KOPT-K1 (cell line): ENCODE results near the gene CTXND2.
"Not testable (repeated sequence)": the region's sequence is repeated elsewhere in the genome, so short reads cannot be mapped to it uniquely, and the experiment has no call there.

Experiments
- H3K27ac ChIP-seq: fragments of 200-600 bp; sonication (generic); 2 replicates; pipeline ENCODE4 v1.5.1; 2016; ENCODE audit warnings: antibody characterized with exemption, mild to moderate bottlenecking, low read depth, low read length; ENCODE audit not compliant: poor library complexity, severe bottlenecking
- H3K36me3 ChIP-seq: fragments of 200-600 bp; sonication (generic); 2 replicates; pipeline ENCODE4 v1.5.1; 2017; ENCODE audit warnings: antibody characterized with exemption, mild to moderate bottlenecking, low read length, moderate library complexity; ENCODE audit not compliant: insufficient read depth
- H3K9me3 ChIP-seq: fragments of 200-600 bp; sonication (generic); 2 replicates; pipeline ENCODE4 v1.5.1; 2017; ENCODE audit warnings: antibody characterized with exemption, low read length, mild to moderate bottlenecking; ENCODE audit not compliant: insufficient read depth, poor library complexity, severe bottlenecking

CTXND2 gene

DNA sequence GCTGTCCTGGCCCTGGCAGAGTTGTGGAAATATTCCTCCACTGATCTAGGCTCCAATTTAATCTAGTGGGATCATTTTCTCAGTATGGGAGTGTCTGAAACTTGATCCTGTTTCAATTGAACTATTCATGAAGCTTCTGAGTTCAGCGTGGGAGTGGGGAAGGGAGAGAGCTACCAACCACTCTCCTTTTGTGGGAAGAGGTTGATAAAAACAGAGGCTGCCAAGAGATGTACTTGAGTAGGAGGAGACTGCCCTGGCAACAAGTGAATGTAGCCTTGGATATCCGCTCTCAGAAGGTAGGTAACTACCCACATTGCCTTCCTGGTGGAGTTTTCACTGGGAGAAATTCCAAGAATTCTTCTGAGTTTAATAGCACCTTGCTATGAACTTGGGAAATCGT, at the start of gene CTXND2:
Gene CTXND2 (plus strand): TSS at position 119 of the 400 bp plus-strand sequence. CDS start 25,179 bp downstream, outside the sequence.
- Histone ChIP-seq H3K36me3 (no peaks in the 10 kb centered on the region), H3K27ac (no peak within 1 kb of the TSS), H3K9me3 (no peaks in the 10 kb centered on the region)

GRCh38 chr1:150840850-150841249, 46.1 kb upstream of the CTXND2 start:
- H3K27ac ChIP-seq, H3K9me3 ChIP-seq: not testable (repeated sequence)
- peaks cover 26% of the 10 kb centered on the region for H3K36me3 ChIP-seq

DNA sequence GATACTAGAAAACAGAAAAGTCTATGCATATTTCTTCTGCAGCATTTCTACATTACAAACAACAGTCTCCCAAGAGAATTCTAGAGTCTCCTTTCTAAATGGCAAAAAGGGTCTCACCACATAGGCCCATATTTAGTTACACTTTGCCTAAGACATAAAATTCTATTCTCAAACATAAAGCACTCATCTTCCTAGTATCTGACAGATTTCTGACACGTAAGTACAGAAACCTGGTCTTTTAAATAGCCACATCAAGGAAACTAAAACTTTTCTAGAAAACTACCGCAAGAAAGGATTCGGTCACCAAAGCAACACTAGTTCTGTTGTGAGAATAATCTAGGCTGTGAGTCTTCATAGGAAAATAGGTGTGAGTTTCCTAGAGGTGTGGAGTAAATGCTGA, 45.3 kb upstream of the CTXND2 start:
- peaks cover 19% of the 10 kb centered on the region for H3K36me3 ChIP-seq
- no peak overlapping the region for H3K27ac ChIP-seq
- no peaks in the 10 kb centered on the region for H3K9me3 ChIP-seq

DNA sequence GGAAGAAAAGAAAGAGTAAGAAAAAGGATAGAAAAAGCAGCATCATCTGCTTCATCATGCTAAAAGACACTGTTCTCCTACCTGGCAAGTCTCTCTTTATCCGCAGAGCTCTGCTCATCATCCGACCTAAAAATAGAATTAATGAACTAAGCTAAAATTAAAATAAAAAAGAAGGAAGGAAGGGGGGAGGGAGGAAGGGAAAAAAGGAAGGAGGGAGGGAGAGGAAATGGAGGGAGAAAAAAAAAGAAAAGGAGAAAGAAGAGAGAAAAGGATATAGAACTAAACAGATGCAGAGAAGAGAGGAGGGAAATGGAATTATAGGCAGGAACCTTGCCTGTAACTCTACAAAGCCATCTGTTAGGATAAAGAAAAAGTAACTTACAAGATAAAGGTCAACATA, 44.6 kb upstream of the CTXND2 start:
- H3K9me3 ChIP-seq = no peaks in the 10 kb centered on the region
- peaks cover 13% of the 10 kb centered on the region for H3K36me3 ChIP-seq
- H3K27ac ChIP-seq = no peak overlapping the region

- H3K36me3 ChIP-seq = peaks cover 13% of the 10 kb centered on the region
- H3K9me3 ChIP-seq = no peaks in the 10 kb centered on the region
- H3K27ac ChIP-seq = no peak overlapping the region
Measured at GRCh38 chr1:150842964-150843363, 44.0 kb upstream of the CTXND2 start.

DNA sequence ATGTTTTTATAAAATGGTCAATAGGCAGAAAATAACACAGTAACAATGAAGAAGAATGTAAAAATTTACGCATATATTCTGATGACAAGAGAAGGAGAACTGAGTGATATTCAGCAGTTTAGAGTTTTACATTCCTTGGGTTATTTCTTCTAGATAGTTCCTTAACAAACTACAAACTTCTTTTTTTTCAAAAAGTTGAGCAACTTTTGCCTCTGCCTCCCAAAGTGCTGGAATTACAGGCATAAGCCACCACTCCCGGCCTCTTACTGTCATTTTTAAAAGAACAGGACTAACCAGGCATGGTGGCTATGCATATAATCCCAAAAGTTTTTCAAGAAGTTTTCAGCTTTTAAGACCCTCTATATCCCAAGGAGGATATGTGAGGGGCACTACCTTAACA, 43.5 kb upstream of the CTXND2 start:
- H3K36me3 ChIP-seq = peaks cover 14% of the 10 kb centered on the region
- no peaks in the 10 kb centered on the region for H3K9me3 ChIP-seq
- H3K27ac ChIP-seq = no peak overlapping the region

DNA sequence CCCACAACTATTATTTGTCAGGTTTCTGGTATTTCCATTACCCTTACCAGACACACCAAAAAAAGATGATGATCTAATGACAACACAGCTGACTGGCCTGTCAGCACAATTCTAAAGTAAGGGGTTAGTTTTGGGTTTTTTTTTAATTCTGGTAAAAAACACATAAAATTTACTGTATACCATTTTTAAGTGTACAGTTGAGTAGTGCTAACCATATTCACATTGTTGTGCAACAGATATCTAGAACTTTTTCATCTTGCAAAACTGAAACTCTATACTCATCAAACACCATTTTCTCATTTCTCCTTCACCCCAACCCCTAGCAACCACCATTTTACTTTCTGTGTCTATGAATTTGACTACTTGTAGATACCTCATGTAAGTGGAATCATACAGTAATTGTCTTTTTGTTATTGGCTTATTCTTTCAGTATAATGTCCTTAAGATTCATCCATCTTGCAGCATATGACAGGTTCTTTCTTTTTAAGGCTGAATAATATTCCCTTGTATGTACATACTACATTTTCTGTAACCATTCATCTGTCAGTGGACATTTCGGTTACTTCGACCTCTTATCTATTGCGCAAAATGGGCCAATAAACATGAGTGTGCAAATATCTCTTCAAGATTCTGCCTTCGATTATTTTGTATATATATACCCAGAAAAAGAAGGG, 40.3 kb upstream of the CTXND2 start:
- Histone ChIP-seq H3K36me3 (peaks cover 3% of the 10 kb centered on the region), H3K9me3 (no peaks in the 10 kb centered on the region), H3K27ac (no peak overlapping the region)

DNA sequence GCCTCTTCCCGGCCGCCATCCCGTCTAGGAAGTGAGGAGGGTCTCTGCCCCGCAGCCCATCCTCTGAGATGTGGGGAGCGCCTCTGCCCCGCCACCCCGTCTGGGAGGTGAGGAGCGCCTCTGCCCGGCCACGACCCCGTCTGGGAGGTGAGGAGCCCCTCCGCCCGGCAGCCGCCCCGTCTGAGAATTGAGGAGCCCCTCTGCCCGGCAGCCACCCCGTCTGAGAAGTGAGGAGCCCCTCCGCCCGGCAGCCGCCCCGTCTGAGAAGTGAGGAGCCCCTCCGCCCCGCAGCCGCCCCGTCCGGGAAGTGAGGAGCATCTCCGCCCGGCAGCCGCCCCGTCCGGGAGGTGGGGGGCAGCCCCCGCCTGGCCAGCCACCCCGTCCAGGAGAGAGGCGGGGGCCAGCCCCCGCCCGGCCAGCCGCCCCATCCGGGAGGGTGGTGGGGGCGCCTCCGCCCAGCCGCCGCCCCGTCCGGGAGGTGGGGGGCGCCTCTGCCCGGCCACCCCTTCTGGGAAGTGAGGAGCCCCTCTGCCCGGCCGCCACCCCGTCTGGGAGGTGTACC, 36.1 kb upstream of the CTXND2 start:
- Histone ChIP-seq H3K9me3 (peaks cover 23% of the 10 kb centered on the region), H3K36me3 (peaks cover 32% of the 10 kb centered on the region)
- not testable (repeated sequence) for H3K27ac ChIP-seq

DNA sequence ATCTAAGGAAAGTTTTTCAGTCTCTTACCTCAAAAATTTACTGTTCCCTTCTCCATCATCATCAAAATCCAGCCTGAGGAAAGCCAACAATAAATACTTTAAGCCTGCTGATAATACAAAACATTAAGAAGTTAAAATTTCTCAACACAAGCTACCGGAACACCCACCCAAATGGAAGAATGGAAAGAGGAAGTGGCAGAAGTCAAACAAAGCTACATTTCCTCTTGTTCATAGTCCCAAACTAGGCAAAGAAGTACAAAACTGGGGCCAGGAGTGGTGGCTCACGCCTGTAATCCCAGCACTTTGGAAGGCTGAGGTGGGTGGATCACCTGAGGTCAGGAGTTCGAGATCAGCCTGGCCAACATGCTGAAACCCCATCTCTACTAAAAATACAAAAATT, 34.2 kb upstream of the CTXND2 start:
- not testable (repeated sequence) for H3K27ac ChIP-seq
- H3K9me3 ChIP-seq = peaks cover 23% of the 10 kb centered on the region
- peaks cover 36% of the 10 kb centered on the region for H3K36me3 ChIP-seq

DNA sequence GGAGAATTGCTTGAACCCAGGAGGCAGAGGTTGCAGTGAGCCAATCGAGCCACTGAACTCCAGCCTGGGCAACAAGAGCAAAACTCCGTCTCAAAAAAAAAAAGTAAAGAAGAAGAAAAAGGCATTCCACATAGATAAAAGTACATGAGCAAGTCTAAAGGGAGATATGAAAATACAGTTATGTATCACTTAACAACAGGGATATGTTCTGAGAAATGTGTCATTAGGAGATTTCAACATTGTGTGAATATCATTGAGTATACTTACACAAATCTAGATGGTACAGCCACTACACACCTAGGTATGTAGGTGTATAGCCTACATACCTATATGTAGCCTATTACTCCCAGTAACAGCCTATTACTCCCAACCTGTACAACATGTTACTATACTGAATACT, 23.2 kb upstream of the CTXND2 start:
- no peaks in the 10 kb centered on the region for H3K36me3 ChIP-seq
- no peaks in the 10 kb centered on the region for H3K9me3 ChIP-seq
- no peak overlapping the region for H3K27ac ChIP-seq

DNA sequence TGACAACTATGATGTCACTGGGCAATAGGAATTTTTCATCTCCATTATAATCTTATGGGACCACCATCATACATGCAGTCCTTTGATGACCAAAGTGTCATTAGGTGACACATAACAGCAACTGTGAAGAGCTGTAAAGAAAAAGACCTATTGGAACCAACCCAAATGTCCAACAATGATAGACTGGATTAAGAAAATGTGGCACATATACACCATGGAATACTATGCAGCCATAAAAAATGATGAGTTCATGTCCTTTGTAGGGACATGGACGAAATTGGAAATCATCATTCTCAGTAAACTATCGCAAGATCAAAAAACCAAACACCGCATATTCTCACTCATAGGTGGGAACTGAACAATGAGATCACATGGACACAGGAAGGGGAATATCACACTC, 22.7 kb upstream of the CTXND2 start:
- not testable (repeated sequence) for H3K9me3 ChIP-seq, H3K27ac ChIP-seq, H3K36me3 ChIP-seq

GRCh38 chr1:150869683-150870082, 17.3 kb upstream of the CTXND2 start:
- Histone ChIP-seq H3K9me3 (no peaks in the 10 kb centered on the region), H3K36me3 (no peaks in the 10 kb centered on the region), H3K27ac (no peak overlapping the region)

- H3K27ac ChIP-seq = no peak overlapping the region
- H3K9me3 ChIP-seq = no peaks in the 10 kb centered on the region
- H3K36me3 ChIP-seq = no peaks in the 10 kb centered on the region
Measured at GRCh38 chr1:150872572-150872971, 14.4 kb upstream of the CTXND2 start.

DNA sequence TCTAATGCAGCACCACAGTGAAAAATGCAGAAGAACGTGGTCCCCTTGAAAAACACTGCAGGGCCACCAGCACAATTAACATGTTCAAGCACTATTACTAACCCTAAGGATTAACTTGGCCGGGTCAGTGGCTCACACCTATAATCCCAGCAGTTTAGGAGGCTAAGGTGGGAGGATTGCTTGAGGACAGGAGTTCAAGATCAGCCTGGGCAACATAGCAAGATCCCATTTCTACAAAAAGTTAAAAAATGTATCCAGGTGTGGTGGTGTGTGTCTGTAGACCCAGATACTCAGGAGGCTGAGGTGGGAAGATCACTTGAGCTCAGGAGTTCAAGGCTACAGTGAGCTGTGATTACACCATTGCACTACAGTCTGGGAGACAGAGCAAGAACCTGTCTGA, 13.4 kb upstream of the CTXND2 start:
- Histone ChIP-seq H3K36me3 (no peaks in the 10 kb centered on the region), H3K27ac (no peak overlapping the region), H3K9me3 (no peaks in the 10 kb centered on the region)

- H3K36me3 ChIP-seq = no peaks in the 10 kb centered on the region
- no peak overlapping the region for H3K27ac ChIP-seq
- no peaks in the 10 kb centered on the region for H3K9me3 ChIP-seq
Measured at GRCh38 chr1:150874455-150875196, 12.3 kb upstream of the CTXND2 start.
